NCI-H2107 (cell line): ENCODE results near the gene MYOM1.
"Not testable (repeated sequence)": the region's sequence is repeated elsewhere in the genome, so short reads cannot be mapped to it uniquely, and the experiment has no call there.

Source experiments
- DNase-seq: peaks from one replicate; lab custom pipeline; 2025; lab: John Stamatoyannopoulos, UW

MYOM1 gene

DNA sequence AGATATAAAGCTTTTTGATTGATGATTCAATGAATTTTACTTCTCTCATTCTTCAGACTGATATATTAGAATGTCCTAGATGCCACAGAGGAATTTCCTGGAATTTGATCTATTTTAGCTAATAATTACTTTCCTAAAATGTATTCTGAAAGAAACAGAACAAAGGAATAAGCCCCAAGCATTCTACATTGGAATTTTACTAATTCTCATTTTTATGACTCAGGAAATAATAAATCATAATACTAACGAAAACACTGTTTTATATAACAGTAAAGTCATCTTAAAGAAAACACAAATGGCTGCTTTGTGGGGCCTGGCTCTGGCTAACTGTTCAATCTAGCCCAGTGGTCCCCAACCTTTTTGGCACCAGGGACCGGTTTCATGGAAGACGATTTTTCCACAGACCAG, 138.2 kb downstream of the MYOM1 start:
- no peak for DNase-seq

DNA sequence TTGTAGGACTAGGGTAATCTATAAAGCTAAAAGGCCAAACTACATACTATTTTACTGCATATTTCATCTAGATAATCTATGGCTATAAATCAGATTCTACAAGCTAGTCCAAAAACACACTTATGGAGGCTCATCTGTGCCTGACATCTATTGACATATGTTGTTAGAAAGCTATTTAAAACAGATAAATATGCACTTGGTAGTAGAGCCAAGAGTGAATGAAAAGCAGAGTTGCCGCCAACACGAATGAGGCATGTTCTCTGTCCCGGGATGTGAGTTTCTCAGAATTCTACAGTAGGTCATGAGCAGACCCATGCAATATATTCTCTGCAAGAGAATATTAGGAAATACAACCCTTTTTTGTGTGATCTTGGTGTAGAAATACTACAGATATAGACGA, 140.1 kb downstream of the MYOM1 start:
- no peak for DNase-seq

DNA sequence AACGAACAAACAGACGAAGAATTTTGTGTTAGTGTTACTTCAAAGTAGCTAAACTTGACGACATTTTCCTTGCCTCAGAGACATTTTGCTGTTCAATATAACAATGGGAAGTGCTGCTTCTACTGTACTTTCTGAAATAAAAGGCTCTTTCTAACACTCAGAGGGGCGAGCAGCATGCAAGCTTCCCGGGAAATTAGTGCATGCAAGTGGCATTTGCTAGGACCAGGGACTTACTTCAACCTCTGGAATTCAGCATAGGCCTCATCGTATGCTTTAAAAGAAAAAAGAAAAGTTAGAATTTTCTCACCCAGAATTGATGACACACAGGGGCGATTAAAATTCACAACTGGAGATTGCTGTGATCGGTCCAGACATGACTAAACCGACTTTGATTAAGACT, 144.3 kb downstream of the MYOM1 start:
- DNase-seq, result no peak

DNA sequence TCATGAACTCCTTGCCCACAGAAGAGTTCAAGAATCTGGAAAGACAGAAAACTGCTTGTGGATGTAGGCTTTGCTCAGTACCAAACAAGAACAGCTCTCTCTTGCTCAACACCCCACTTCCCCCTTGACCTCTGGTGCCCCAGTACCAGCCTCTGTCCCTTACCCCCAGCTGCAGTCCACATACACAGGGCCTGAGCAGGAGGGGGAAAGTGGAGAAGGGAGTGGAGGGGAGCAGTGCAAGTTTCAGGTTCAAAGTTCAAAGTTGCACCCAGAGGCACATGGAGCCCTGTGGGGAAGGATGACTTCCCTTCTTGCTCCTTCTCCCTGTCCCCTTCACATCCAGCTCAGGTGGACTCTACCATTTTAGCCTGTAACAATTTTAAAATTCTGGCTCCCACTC, 145.7 kb downstream of the MYOM1 start:
- DNase-seq, result no peak

DNA sequence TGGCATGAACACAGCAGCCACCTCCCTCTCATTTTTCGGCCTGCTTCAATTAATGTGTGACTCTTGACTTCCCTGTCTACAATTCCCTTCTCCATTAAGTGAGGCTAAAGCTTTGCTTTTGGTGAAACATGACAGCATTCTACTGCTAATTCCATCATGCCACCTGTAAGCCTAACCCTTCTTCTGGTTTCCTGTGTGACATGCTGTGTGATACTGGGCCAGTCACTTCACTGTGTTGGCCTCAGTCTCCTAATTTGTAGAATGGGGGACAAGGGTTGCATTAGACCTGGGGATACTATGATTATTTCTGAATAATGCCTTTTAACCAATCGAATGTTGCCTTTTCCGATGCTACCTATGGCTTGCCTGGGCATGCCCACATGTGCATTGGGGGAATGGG, 146.4 kb downstream of the MYOM1 start:
- DNase-seq, result not testable (repeated sequence)

DNA sequence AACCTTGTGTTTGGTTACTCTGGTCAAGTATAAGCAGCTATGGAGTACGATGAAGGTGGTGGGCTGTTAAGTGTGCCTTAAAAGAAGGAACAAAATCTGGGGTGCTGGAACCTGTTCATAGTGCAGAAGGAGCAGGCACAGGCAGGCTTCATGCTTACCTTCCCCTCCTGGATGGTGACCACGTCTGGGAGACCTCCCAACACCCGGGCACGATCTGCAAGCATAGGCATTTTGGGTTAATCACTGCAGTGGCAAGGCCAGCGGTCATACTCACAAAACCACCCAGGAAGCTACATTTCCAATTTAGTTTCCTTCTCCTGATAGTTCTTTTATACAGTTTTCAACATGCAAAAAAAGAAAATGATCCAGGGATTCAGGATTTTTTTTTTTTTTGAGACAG, 148.1 kb downstream of the MYOM1 start:
- DNase-seq, result no peak

DNA sequence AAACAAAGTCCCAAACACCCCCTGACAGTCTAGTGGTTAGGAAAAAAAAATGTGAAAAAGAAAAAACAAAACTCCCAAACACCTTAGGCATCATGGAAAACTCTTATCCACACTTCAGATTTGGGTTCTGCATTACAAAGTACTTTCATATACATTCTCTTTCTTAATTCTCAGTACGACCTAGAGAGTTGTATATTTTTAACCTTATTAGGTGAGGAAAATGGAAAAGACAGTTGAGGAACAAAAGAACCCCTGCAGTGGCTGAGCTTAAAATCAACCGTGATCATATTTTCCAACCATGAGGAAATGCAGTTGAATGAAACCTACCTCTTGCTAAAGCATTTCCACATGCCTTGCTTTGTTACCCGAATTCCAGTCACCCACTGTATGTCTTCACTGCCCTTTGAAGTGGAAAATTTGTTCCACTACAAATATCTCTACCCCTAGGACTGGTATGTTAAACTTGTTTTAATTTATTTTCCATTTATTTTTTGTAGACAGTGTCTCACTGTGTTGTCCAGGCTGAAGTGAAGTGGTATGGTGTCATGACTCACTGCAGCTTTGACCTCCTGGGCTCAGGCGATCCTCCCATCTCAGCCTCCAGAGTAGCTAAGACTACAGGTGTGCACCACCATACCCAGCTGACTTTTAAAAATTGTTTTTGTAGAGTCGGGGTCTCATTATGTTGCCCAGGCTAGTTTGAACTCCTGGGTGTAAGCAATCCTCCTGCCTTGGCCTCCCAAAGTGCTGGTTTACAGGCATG, 149.9 kb downstream of the MYOM1 start:
- DNase-seq, result no peak

DNA sequence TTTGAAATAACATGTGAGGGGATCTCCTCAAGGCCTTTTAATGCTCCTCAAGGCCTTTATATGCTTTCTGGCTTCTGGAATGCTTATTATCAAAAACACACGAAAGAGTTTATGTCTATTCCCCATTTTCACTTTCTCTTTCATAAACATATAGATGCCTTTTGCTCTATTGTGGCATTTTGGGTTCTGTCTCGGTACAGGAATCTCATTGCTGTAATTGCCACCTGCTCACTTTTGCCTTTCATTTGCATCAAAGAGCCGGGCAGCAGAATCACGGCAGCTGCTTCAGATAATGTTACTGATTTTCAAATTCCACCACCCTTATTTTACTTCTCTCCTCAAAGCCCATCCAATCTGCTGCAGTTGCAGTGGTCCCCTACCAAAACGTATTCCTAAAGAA, 152.0 kb downstream of the MYOM1 start:
- DNase-seq, result no peak

DNA sequence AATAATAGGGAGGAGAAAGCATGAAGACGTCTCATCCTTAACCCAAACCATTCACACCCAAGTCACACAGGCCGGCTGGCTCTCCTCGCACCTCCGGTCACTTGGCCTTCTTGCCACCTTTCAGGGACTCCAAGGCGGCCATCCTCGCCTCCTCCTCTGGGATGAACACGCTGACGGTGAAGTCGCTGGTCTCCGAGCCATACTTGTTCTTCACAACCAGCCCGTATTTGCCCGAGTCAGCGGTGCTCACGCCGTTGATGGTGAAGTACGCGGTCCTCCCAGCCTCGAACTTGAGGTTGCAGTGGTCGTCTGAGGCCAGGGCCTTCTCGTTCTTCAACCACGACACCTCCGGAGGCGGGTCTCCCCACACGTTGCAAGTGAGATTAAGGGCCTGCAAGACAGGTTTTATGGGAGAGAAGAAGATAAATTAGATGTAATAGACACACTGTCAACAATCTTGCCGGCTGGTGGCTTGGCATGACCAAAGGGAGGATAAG, 152.6 kb downstream of the MYOM1 start:
- no peak for DNase-seq

DNA sequence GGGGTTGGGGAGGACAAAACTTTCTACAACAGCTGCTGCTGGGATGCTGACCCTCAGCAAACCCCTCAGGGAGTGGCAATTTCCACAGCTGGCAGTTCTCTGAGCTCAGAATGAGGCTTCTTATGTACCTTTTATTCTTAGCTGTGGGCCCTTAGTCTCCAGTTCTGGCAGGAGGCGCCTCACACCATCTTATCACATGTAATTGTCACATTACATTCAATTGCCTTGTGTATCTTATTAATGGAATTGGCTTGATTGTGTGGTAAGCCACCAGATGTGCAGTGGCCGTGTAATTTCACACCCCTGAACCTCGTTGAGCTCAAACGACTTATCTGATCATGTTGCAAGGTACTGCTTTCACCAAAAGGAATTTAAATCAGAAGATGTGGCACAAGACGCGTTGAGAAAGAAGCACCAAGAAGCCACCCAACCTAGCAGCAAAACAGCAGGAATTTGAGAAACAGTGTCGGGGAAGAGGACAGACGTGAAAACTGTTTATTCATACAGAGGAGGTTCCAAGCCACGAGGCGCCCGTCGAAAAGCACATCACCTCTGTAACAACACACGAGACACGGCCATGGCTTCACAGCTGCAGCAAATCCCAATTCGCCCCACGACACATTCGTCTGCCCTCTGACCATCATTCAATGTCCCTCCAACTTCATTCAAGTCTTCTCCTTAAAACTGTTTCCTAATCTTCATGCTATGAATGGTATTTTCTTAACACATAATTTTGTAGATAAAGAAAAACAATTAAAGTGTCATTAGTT, 153.2 kb downstream of the MYOM1 start:
- DNase-seq, result no peak

DNA sequence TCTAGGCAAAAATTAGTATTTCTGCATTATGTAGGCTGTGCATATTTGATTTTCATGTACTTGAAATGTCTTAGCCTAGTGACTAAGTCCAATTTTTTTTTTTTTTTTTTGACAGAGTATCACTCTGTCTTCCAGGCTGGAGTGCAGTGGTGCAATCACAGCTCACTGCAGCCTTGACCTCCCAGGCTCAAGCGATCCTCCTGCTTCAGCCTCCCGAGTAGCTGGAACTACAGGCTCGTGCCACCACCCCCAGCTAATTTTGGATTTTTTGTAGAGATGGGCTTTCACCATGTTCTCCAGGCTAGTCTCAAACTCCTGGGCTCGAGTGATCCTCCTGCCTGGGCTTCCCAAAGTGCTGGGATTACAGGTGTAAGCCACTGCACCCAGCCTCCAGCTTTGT, 156.0 kb downstream of the MYOM1 start:
- not testable (repeated sequence) for DNase-seq

DNA sequence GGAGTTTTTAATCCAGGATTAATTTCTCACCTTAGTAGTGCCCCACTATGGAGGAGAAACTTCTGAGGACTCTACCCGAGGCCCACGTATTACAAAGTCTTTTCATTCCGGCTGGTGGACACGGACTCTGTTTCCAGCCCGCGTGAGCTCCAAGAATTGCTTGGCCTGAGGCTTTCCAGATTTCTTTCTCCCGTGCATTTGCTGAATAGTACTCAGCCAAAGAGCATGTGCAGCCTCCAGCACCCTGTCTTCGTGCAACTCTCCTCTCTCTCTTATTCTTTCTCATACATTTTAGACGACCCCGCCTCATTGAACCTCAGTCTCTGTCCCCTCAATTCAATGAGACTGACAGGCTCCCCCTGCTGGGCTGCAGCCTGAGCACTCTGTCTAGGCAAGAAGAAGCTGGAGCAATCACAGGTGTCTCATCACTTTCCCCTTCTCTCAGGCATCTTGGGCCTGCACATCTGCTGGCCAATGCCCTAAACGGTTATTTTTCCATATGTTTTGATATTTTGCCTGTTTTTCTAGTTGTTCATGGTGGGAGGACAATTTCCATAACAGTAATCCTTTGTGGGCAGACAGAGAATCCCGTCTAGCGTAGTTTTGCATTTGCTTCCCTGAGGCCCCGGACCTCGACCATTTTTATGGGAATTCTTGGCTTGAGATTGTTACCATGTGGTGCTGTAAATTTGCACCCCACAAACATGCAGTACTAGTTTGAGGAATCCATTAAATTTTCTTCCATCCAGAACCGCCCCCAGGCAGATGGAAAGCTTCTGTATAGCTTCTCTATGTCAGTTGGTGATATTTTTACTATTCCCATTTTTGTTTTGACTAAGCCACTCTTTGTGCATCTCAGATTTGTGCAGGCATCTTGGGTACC, 156.7 kb downstream of the MYOM1 start:
- no peak for DNase-seq

DNA sequence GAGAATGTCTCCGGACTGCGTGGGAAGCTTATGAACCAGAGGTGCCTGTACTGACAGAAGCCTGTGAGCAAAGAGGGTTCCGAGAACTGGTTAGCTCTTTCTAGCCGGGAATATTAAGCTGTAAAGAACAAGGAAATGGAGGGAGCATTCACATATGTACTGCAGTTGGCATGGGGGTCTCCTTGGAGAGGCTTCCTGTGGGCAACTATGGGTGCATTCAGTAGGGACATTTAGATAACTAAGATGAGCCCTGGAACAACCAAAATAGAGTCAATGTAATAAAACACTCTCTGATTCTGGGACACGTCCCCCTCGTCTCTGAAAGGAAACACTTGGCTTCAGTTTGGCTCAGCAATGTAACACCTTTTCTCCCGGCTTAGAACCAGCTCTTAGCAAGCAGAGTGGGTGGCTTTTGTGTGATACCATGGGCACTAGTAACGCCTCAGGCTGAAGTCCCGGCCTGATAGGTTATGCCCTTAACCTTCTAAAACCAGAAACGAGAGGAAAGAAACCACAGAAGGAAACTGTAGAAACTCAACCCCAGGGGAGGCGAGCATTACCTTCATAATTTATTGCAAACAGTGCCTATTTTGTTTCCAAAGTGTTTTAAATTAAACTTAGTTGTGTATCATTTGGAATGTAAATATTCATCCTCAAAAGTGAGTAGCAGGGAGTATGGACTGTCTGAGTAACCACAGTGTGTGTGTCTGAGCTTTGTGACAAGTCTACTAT, 158.0 kb downstream of the MYOM1 start:
- DNase-seq, result no peak

DNA sequence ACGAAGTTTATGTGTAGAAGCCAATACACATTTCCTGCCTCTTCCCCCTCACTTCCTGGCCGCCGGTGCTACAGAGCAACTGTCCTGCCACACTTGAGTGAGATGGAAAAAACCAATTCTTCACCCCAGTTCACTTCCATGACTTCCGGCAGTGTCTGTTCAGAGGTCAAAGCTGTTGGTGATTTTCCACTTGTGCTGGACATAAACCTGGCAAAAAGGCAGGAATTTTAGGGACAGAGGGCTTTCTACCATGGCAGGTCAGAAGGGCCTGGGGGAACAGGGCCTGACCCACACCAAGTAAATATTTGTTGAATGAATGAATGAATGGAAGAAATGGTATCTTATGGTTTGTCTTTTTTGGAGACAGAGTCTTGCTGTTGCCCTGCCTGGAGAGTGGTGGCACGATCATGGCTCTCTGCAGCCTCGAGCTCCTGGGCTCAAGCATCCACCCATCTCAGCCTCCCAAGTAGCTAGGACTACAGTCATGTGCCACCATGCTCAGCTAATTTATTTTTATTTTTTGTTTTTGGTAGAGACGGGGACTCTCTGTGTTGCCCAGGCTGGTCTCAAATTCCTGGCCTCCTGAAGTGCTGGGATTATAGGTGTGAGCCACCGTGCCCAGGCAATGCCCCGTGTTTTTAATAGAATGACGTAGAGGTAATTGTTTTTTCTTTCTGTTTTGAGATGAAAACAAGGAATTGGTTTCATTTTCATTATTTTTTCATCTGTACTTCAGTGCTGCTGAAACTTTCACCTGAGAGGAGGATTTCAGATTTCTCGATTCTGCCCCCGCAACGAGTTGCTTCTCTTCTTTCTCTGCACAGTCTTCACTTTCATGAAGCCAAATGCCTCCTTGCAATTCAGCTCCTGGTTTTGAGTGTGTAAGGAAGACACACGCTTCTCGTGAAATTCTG, 158.8 kb downstream of the MYOM1 start:
- DNase-seq, result no peak

DNA sequence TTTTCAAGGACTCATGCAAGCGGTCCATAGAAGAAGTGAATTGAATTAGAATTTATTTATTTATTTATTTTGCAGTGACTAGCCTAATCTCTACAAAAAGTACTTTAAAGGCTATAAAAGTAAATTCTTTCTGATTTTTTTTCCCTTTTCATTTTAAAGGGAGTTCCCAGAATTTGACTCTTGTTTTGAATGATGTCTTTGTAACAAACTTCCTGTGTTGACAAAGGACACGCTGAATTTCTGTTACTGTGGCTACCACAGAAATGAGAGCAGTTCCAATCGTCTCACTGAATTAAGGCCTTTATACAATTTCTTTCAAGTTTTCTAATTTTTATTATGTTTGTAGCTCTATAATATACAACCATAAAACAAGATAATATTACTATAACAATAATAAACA, 160.5 kb downstream of the MYOM1 start:
- no peak for DNase-seq

DNA sequence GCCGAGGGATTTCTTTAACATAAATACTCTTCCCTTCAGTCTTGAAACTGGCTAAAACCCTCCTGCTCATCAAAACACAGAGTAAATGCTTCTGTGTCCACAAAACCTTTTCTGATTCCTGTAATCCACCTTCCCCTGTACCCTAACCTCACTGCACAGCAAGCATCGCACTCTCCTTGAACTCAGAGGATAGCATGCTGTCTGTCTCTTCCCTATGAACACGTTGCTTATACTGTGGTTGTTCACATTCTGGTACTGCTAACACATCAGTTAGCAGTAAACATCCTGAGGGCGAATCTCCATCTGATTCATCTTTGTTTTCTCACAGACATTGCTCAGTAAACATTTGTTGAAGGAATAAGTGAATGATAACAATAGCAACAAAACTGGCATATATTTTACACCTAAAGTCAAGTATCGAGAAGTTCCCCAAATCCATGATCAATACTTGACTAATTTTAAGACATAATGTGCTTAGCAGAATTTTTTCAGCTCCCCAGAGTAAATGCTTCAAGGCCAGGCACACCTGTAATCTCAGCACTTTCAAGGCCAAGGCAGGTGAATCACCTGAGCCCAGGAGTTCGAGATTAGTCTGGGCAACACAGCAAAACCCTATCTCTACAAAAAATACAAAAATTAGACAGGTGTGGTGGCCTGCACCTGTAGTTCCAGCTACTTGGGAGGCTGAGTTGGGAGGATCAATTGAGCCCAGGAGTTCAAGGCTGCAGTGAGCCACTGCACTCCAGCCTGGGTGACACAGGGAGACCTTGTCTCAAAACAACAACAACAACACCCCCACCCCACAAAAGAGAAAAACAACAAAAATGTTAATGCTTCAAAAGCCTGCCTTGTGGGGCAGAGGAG, 161.2 kb downstream of the MYOM1 start:
- DNase-seq, result no peak

DNA sequence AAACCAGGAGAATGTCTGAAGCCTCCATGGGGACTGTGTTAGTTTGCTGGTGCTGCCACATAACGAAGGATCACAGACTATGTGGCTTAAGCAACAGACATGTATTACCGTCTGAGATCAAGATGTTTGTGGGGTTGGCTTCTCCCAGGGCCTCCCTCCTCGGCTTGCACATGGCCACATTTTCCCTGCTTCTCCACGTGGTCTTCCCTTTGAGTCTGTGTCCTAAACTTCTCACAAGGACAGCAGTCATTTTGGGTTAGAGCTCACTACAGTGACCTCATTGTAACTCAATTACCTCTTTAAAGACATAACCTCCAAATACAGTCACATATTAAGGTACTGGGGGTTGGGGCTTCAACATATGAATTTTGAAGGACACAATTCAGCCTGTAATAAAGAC, 162.2 kb downstream of the MYOM1 start:
- DNase-seq, result no peak

DNA sequence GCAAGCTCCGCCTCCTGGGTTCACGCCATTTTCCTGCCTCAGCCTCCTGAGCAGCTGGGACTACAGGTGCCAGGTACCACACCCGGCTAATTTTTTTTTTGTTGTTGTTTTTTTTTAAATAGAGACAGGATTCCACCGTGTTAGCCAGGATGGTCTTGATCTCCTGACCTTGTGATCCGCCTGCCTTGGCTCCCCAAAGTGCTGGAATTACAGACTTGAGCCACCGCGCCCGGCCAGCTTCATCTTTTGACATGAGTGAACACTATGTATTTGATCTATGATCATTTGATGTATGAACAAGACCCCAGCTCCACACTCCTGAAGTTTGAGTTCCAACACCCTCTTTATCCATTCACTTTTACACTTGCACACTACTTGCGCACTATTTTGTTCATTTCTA, 163.5 kb downstream of the MYOM1 start:
- DNase-seq, result no peak

DNA sequence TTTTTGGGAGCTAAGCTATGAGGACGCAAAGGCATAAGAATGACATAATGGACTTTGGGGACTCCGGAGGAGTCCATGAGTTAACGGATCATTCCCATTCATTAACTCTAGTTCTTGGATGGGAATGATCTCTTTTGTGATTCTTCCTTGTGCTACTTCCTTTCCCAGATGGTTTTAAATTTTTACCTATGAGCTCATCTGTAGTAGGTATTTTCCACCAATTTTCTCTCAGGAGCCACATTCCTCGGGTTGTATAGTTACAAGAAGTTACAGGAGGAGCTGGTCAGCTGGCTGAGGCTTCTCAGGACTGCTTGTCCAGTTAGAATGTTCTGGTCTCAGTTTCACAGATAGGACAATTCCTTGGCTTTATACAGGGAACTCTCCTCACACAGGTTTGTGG, 164.0 kb downstream of the MYOM1 start:
- no peak for DNase-seq
